Fibroblast of pulmonary artery (primary cell): ENCODE data around the gene MGAT4B.

ENCODE experiments used
- DNase-seq: peaks from one replicate; pipeline ENCODE4 v3.0.0-alpha.2; 2010; ENCODE audit warnings: low read depth
- H3K4me3 ChIP-seq: replicated peaks from 2 replicates; pipeline ENCODE4 v1.5.1; 2011; ENCODE audit warnings: low read depth, mild to moderate bottlenecking, control low read depth, low read length, moderate library complexity
- TF ChIP-seq, protein P1 (sequence below): IDR thresholded peaks from 2 replicates; pipeline ENCODE4 v1.5.1; 2011; ENCODE audit warnings: mild to moderate bottlenecking, control low read depth, low read length, inconsistent platforms; ENCODE audit errors: missing control alignments

The MGAT4B gene

DNA sequence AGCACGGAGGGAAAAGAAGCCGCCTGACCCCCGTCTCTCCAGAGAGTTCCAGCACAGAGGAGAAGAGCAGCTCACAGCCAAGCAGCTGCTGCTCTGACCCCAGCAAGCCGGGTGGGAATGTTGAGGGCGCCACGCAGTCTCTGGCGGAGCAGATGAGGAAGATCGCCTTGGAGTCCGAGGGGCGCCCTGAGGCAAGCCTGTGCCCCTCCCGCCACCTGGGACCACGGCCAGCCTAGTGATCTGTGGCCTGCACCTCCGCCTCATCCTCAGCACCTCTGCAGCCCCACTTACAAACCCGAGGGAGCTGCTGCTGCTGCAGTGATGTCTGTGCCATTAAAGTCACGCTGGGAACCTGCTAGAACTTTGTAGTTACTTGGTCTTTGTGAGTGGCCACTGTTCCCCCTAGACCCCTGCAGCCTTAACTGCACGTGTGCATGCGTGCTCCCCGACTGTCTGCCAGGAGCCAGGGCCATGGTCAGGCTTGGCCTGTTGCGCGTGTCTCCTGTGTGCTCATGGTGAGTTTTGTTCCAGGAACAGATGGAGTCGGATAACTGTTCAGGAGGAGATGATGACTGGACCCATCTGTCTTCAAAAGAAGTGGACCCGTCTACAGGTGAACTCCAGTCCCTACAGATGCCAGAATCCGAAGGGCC, 26.5 kb upstream of the MGAT4B start:
- TF ChIP-seq, protein P1, sequence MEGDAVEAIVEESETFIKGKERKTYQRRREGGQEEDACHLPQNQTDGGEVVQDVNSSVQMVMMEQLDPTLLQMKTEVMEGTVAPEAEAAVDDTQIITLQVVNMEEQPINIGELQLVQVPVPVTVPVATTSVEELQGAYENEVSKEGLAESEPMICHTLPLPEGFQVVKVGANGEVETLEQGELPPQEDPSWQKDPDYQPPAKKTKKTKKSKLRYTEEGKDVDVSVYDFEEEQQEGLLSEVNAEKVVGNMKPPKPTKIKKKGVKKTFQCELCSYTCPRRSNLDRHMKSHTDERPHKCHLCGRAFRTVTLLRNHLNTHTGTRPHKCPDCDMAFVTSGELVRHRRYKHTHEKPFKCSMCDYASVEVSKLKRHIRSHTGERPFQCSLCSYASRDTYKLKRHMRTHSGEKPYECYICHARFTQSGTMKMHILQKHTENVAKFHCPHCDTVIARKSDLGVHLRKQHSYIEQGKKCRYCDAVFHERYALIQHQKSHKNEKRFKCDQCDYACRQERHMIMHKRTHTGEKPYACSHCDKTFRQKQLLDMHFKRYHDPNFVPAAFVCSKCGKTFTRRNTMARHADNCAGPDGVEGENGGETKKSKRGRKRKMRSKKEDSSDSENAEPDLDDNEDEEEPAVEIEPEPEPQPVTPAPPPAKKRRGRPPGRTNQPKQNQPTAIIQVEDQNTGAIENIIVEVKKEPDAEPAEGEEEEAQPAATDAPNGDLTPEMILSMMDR = no peak
- DNase-seq = no peak

DNA sequence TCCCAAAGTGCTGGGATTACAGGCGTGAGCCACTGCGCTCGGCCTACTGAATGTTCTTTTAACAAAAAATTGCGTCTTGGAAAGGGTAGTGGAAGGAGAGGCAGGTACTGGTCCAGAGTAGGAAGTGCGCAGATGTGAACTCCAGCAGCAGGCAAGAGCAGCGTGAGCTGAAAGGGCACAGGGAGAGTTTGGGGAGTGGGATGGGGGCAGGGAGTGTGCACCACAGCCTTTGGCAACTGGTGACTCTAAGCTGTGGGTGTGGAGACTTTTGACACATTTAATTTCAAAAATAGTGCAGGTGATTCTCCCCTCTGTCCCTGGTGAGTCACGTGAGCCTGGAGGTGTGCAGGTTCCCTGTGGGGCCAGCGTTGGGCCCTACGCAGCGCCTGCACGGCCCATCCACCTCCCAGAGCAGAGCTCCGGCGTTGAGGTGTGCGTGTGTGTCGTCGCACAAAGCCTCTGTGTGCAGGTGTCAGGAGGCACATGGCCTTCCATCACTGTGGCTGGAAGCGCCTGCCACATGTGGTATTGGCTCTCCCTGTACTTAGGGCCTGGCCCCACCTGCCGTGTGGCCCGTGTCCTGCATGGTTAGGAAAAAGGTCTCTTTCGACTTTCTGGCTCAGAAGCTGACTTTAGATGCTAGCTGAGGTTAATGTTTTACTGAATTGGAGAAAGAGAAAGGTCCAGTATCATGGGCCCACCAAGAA, 25.5 kb upstream of the MGAT4B start:
- TF ChIP-seq, protein P1 = no peak
- no peak for DNase-seq
- no peak overlapping the region for H3K4me3 ChIP-seq

More for the DNA sequence above, 26.5 kb upstream of the MGAT4B start:
- H3K4me3 ChIP-seq = no peak overlapping the region

DNA sequence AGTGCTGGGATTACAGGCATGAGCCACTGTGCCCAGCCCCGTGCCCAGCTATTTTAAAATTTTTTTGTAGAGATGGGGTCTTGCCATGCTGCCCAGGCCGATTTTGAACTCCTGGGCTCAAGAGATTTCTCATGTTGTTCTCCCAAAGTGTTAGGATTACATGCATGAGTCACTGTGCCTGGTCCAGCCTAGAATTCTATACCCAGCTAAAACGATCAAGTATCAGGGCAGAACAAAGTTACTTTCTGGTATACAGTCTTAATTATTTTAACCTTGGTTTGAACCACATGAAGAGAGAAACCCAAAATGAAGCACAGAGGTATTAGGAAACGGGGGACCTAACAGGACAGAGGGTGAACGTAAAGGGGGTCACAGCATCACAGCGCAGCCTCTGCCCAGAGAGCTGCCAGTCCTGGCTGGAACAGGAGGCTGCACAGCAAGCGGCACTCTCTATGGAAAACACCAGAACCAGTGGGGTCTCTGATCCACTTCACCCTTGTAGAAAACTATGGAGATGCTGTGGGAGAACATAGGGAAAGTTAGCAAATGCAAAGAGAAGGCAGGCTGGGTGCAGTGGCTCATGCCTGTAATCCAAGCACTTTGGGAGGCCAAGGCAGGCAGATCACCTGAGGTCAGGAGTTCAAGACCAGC, 24.3 kb upstream of the MGAT4B start:
- TF ChIP-seq, protein P1 = no peak
- H3K4me3 ChIP-seq = no peak overlapping the region
- no peak for DNase-seq

DNA sequence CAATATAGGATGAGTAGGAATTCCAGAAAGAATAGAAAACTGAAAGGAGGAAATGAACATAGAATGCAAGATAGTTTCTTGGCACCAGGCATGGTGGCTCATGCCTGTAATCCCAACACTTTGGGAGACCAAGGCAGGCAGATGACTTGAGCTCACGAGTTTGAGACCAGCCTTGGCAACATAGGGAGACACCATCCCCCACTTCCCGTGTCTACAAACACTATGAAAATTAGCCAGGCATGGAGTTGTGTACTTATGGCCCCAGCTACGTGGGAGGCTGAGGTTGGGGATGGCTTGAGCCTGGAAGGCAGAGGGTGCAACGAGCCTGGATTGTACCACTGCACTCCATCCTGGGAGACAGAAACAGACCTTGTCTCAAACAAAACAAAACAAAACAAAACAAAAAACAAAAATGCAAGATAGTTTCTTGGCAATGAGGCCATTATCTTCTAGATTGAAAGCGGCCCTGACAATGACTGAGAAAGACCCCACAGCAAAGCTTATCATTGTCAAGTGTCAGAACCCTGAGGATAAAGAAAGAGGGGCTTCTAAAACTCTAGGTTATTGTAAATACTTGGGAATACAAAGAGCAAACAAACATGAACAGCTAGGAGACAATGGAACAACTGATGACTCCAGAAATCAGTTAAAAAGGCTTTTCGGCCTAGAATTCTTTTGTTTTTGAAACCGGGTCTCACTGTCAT, 23.2 kb upstream of the MGAT4B start:
- TF ChIP-seq, protein P1 = no peak
- no peak overlapping the region for H3K4me3 ChIP-seq

DNA sequence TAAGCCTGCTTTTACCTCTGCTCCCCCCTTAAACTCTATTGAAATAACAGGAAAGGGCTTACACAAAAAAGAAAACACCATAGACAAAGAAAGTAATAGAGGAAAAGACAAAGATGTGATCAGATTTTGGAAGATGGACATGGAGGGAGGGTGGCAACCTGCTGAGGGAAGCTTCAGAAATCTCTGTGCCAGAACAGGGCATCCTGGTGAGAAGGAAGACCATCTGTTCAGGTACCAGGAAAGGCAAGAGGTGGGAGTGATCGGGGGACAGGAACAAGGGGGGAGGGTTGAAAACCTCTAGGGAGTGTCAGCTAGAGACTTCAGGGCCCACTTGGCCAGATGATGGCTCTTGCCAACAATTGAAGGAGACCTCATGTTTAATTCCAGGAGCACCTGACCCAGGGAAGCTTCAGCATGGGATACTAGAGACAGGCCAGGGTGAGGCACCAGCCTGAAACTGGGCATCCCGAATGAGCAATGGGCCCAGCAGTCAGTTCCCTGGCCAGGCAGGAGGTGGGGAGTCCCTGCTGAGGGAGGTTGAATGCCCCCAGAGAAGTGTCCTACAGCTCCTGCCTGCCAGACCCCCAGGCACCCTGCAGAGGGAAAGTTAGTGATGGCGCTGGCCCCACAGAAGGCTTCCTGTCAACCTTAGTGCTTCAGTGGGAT, 22.2 kb upstream of the MGAT4B start:
- no peak for DNase-seq
- no peak overlapping the region for H3K4me3 ChIP-seq
- TF ChIP-seq, protein P1 = no peak

More for the DNA sequence above, 23.2 kb upstream of the MGAT4B start:
- DNase-seq = no peak

DNA sequence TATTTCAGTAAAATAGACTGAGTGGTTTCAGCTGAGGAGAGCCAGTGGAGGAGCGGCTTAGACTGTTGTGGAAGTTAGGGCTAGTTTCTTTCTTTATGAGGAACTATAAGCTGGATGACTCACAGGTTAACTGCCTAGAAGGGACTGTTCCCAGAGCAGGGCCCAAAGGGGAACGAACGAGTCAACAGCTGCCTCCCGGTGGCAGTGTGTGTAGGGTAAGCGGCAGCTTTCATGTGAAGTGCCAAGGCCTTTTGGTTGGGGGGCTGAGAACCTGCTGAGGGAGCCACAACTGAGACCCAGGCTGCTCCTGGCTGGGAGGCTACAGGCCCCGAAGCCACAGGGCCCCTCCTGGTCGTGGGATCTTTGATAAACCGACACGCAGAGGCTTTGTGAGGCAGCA, 21.0 kb upstream of the MGAT4B start:
- H3K4me3 ChIP-seq = no peak overlapping the region
- DNase-seq = no peak
- TF ChIP-seq, protein P1 = no peak
